KG1 (cell line): Measurements from ENCODE around the gene DFFB.

Source experiments
- DNase-seq: peaks from one replicate; lab custom pipeline; 2025; lab: John Stamatoyannopoulos, UW

DFFB gene

DNA sequence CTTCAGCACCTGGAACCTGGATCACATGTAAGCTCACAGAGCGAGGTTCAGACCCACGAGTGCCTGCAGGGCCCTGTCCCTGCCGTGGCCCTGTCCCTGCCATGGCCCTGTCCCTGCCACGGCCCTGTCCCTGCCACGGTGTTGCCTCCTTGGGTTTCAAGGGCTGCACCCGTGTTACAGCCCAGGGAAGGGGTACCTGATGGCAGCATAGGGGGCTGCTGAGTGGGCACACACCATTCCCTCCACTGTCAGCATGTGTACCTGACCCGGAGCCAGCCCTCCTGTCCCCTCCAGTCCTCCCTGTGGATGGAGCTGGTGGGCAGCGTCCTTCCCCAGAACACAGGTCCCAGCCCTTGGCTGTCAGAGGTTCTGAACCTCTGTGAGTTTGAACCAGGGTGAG, 15.3 kb downstream of the DFFB start:
- DNase-seq: no peak

DNA sequence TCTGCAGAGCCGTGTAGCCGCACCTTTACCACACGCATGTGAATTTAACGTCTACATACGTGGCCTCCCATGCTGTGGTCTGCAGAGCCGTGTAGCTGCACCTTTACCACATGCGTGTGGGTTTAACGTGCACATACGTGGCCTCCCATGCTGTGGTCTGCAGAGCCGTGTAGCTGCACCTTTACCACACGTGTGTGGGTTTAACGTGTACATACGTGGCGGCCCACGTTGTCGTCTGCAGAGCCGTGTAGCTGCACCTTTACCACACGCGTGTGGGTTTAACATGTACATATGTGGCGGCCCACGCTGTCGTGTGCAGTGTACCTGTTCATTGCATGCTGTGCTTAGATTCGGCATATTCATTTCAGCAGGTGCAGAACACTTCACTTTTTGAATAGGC, 17.5 kb downstream of the DFFB start:
- no peak for DNase-seq

GRCh38 chr1:3876716-3877115, 19.4 kb downstream of the DFFB start:
- no peak for DNase-seq

DNA sequence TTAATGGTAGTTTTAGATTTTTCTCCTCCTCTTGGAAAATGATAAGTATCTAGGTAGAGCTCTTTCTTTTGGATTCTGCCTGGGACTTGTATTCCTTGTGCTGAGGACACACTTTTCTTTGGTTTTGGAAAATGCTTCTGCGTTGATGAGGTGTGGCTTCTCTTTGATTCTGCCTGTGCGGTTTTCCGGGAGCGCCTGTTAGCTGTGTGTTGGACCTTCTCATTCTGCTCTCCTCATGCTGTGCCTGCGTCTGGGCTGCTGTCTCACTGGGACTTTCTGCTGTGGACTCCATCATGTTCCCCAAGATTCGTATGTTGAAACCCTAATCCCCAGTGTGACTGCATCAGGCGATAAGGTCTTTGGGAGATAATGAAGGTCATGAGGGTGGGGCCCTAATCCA, 21.8 kb downstream of the DFFB start:
- DNase-seq: no peak

GRCh38 chr1:3879787-3880428, 22.6 kb downstream of the DFFB start:
- no peak for DNase-seq

DNA sequence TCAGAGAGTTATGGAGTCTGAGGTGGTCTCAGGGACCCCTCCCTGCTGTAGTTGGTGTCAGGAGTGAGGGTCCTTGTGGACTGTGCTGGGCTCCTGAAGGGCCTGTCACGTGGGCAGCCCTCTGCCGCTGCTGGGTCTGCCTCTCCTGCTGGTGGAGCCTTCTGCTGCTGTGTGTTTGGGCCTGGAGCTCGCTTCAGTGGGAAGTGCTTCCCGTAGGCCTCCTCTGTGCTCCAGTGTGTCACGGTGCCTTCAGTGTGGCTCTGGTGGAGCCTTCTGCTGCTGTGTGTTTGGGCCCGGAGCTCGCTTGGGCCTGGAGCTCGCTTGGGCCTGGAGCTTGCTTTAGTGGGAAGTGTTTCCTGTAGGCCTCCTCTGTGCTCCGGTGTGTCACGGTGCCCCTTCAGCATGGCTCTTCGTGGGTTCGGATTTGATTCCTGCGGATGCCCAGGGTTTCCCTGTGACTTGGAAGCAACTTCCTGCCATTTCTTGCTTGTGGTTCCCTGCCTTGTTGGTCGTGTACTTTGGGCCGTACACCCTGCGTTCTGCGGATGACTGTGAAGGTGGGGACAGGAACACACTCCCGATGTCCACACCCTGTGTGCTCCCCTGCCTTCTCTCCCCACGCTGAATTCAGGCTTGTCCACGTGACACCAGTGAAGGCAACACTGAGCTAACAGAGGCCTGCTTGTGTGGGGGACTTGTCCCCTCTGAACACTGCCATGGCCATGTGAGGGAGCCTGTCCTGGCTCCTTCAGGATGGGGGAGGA, 23.3 kb downstream of the DFFB start:
- DNase-seq: no peak

GRCh38 chr1:3881193-3881480, 23.9 kb downstream of the DFFB start:
- peak; percentile 32 for DNase-seq

DNA sequence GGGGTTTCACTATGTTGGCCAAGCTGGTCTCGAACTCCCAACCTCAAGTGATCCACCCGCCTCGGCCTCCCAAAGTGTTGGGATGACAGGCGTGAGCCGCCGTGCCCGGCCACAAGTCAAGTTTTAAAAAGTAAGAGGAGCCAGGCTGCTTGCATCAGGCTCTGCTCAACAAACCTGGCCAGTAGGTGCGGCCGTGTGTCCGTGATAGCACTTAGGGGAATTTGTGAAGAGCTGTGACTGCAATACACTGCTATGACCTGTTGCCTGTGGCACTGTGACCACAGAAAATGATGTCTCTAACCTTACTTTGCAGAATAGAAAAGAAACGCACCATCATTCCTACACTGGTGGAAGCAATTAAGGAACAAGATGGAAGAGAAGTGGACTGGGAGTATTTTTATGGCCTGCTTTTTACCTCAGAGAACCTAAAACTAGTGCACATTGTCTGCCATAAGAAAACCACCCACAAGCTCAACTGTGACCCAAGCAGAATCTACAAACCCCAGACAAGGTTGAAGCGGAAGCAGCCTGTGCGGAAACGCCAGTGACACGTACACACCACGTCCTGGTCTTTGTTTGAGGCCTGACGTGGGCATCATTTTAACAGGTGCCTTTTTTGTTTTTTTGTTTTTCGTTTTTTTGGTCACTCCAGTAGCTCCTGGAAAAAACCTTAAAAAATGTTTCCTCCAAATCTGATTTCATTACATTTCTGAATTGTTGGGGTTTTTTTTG, 26.1 kb downstream of the DFFB start:
- DNase-seq: no peak

- DNase-seq: no peak
Measured at GRCh38 chr1:3884966-3885365, 27.7 kb downstream of the DFFB start.

- no peak for DNase-seq
Measured at GRCh38 chr1:3885611-3886010, 28.3 kb downstream of the DFFB start.

GRCh38 chr1:3886106-3886670, 28.9 kb downstream of the DFFB start:
- no peak for DNase-seq

DNA sequence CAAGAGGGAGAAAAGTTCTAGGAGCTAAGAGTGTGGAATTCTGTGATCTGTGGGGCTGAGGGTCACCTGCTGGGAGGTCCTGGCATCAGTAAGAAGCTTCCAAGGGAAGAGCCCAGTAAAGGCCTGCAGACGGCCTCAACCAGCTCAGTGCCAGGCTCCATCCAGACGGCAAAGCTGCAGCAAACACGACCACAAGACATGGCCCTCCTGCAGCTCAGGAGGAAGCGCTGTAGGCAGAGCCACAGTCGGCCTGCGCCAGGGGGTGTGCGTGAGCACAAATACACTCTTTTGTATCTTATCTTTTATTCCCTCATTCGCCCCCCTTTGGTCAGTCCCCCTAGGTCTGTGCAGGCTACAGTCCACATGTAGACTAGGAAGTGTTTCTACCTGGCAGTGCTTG, 29.4 kb downstream of the DFFB start:
- no peak for DNase-seq

- DNase-seq: no peak
Measured at GRCh38 chr1:3888301-3888700, 31.0 kb downstream of the DFFB start.

GRCh38 chr1:3889936-3890335, 32.7 kb downstream of the DFFB start:
- DNase-seq: no peak

DNA sequence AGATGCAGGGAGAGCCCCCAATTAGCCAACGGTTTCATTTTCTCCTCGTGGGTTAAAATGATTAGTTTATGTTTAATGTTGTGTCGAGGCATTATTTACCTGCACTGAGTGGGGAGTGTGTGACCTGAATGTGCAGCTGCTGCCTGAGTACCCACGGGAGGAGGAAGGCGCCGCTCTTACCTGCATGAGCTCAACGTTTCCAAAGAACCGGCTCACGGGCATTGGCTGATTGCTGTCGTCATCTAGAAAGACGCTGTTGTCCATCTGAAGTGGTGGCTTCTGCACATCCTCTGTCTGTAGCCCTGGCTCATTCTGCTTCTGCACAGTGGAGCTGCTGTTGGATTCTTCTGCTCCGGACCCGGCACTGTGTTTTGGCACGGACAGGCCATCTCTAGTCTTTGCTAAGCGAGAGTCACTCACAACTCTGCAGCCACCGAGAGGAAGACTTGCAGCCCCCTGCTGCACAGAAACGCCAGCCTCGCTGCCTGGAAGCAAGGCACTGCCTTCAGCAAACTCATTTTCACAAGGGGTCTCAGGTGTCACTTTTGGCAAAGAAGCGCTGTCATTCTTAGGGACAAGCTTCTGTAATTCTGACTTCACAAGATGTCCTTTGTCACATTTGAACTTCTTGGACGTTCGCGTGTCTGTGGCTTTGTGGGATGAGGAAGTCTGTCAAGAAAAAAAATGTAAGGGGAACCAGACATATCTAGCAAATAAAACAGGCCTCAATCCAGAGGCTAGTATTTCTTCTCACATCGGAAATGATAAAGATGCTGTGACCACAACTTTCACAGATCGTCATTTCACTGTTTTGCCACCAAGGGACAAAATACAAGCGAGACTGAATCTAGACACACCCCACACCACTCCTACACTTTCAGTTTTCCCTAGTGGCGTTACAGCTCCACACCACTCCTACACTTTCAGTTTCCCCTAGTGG, 33.4 kb downstream of the DFFB start:
- DNase-seq: peak; percentile 53

- no peak for DNase-seq
Measured at GRCh38 chr1:3891329-3891865, 34.1 kb downstream of the DFFB start.

DNA sequence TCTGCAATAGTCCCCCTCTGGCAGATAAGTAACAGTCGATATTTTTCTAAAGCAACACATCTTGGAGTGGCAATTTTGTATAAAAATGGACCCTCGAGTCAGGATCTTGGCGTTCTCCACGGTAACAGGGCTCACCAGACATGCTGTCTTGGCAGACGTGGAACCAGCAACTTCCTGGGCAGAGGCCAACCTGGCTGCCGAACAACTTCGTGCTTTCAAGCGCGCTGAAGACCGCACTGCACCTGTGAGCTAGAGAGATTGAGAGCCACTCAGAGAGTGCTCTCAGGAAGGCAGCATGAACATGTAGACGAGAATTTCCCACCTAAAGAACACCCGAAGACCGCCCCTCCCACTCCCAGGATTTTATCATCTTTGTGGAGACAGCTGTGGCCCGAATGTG, 35.5 kb downstream of the DFFB start:
- no peak for DNase-seq

DNA sequence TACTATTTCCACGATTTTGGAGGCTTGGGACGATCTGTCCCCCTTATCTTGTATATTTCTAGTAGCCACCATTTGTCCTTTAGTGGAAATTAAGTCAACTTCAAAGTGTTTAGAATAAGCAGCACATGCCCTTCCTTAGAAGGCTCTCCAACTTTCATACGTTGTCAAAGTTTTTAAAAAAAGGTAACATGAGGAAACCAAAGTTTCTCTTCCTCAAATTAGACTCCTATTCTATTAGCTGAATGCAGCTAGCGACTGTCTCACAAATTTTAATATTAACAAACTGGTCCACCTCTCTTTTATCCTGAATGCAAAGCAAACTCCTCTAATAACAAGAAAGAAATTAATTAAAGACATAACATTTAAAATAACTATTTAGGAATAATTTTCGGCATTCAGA, 35.9 kb downstream of the DFFB start:
- no peak for DNase-seq

- no peak for DNase-seq
Measured at GRCh38 chr1:3894626-3895278, 37.5 kb downstream of the DFFB start.

DNA sequence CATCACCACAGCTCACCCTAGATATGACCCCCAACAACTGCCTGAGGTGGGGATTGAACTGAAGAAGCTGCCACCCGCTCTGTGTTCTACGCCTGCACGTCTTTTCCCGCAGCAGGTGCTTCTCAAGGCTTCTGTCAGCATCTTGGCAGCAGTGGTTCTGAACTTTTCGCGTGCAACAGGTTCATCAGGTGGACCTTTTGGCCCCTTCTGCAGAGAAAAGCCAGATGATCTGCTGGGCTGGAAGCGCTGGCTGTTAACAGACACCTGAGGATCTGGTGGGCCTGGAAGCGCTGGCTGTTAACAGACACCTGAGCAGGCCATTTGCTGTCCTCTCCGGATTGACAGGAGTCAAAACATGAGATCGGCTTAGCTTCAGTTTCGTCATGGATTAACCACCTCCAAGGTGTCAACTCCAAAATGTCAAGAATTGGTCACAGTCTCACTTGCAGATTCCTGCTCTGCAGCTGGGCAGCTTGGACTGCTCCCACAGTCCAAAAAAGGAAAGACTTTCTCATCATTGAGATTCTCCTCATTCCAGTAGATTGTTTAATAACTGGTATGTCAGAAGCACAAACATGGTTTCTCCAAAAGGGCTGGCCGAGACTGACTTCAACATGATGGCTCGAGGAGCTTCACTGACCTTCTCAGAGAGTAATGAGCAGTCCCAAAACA, 38.1 kb downstream of the DFFB start:
- DNase-seq: no peak

- DNase-seq: no peak
Measured at GRCh38 chr1:3895951-3896325, 38.7 kb downstream of the DFFB start.
